Suppressor macrophage treated with lipopolysaccharide for 1 hour (primary cell): ENCODE results near the gene PSEN1.

Source experiments
- DNase-seq, 3 donors: peaks; one replicate each; pipeline ENCODE4 v3.0.0-alpha.2; 2020 to 2022

Gene PSEN1

DNA sequence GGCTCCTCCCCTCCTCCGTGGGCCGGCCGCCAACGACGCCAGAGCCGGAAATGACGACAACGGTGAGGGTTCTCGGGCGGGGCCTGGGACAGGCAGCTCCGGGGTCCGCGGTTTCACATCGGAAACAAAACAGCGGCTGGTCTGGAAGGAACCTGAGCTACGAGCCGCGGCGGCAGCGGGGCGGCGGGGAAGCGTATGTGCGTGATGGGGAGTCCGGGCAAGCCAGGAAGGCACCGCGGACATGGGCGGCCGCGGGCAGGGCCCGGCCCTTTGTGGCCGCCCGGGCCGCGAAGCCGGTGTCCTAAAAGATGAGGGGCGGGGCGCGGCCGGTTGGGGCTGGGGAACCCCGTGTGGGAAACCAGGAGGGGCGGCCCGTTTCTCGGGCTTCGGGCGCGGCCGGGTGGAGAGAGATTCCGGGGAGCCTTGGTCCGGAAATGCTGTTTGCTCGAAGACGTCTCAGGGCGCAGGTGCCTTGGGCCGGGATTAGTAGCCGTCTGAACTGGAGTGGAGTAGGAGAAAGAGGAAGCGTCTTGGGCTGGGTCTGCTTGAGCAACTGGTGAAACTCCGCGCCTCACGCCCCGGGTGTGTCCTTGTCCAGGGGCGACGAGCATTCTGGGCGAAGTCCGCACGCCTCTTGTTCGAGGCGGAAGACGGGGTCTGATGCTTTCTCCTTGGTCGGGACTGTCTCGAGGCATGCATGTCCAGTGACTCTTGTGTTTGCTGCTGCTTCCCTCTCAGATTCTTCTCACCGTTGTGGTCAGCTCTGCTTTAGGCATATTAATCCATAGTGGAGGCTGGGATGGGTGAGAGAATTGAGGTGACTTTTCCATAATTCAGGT, at the start of gene PSEN1:
Gene PSEN1, plus strand, starts transcription at position 121 of the 839 bp plus-strand sequence. CDS start 11,513 bp downstream, outside the sequence.
- peak; percentile 97 to 99 (median 99) for DNase-seq

DNA sequence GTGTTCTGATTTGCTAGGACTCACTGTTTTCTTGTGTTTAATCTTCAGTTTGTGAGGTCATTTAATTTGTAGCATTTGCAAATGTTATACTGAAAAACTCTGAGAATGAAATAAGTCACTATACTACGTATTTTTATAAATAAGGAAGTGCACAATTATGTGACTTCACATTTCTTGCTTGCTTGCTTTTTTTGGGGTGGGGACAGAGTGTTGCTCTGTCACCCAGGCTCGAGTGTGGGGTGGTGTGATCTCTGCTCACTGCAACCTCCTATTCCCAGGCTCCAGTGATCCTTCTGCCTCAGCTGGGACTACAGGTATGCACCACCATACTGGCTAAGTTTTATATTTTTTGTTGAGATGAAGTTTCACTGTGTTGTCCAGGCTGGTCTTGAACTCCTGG, 45.3 kb upstream of the PSEN1 start:
- peak; percentile 32 to 54 (median 44) for DNase-seq

DNA sequence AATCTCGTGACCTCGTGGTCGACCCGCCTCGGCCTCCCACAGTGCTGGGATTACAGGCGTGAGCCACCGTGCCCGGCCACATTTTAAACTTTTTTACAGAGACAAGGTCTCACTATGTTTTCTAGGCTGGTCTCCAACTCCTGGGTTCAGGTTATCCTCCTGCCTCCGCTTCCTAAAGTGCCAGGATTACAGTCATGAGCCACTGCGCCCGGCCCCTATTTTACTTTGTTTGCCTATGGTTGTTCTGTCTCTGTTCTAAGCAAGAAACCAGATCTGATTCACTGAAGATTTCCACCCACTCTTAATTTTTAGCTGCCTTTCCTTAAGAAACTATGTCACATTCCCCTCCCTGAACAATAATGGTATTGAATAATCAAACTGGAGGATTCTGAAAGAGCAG, 38.9 kb upstream of the PSEN1 start:
- DNase-seq = no peak

DNA sequence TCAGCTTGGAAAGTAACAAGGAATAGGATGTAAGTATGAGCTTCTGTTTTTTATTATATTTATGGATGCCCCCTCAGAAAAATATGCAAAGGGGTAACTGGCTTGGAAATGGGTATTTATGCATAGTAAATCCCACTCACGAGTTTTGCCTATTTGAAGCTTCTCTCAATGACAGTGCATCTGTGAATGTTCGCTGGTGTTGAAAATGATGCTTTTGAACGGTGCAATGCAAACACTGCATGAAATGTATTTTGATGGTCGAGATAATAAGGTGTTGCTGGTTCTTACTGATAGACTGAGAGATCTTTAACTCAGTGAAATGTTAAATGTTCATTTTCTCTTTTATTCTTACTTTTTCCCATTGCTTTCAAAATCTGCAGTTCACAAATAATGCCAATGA, 36.0 kb upstream of the PSEN1 start:
- DNase-seq = no peak

DNA sequence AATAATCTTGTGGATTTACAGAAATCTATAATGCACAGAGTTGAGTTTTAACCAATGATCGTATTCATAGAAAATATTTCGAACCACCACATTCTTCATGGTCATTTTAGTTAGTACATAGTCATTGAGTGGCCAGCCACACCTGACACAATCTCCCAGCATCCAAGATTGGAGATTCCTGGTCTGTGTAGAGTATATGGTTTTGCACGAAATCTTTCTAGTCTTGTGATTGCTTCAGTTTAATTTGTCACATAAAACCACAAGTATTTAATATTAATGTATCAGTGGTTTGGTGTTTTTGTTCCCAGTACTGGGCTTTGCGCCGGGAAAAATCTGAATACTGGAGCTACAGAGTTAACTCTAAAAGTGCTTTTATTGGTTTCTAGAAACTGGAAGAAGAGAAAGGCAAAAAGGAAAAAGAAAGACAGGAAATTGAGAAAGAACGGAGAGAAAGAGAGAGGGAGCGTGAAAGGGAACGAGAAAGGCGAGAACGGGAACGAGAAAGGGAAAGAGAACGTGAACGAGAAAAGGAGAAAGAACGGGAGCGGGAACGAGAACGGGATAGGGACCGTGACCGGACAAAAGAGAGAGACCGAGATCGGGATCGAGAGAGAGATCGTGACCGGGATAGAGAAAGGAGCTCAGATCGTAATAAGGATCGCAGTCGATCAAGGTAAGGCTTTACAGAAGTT, 33.4 kb upstream of the PSEN1 start:
- DNase-seq = no peak

DNA sequence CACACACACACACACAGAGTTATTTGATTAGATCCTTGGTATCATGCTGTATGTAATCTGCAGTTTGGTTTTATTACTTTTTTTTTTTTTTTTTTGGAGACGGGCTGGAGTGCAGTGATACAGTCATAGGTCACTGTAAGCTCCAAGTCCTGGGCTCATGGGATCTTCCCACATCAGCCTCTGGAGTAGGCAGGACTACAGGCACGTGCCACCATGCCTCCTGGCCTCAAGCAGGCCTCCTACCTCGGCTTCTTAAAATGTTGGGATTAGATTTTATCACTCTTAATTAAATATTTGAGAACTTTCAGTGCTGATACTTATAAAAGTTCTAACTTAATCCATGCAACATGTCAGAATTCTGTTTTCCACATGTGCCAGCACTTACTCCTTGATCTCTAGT, 31.3 kb upstream of the PSEN1 start:
- no peak for DNase-seq

DNA sequence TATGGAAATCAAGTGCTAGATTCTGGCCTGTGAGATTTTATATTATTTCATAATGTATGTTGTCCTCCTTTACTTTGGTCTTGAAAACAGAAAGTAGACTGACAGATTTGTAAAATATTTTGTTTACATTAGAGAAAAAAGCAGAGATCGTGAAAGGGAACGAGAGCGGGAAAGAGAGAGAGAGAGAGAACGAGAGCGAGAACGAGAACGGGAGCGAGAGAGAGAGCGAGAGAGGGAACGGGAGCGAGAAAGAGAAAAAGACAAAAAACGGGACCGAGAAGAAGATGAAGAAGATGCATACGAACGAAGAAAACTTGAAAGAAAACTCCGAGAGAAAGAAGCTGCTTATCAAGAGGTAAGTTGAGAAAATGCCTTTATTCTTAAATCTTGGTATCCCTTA, 30.6 kb upstream of the PSEN1 start:
- DNase-seq = no peak

DNA sequence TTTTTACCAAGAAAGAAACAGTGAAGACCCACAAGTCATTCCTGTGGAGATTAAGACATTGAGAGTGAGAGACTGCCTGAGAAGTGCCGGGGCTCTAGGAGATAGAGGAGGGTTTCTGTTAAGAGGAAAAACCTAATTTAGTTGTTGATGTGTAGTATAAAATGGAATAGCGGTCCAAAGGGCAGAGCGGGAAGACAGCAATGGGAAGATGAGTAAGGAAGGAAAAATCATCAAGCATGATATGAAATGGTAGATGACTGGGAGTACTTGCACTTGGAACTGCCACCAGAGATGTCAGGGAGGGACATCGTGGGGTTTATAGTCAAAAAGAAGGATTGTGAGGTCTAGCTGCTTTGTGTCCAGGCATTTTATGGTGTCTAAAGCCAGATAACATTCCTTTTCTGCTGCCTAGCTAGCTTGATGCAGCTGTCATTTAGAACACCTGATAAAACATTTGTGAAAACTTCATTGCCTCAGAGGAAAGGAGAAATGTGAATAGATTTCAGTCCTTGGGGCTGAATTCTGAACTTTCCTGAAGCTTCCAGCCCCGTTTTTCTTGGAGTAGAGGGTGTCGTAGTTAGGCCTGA, 20.1 kb upstream of the PSEN1 start:
- DNase-seq = no peak

DNA sequence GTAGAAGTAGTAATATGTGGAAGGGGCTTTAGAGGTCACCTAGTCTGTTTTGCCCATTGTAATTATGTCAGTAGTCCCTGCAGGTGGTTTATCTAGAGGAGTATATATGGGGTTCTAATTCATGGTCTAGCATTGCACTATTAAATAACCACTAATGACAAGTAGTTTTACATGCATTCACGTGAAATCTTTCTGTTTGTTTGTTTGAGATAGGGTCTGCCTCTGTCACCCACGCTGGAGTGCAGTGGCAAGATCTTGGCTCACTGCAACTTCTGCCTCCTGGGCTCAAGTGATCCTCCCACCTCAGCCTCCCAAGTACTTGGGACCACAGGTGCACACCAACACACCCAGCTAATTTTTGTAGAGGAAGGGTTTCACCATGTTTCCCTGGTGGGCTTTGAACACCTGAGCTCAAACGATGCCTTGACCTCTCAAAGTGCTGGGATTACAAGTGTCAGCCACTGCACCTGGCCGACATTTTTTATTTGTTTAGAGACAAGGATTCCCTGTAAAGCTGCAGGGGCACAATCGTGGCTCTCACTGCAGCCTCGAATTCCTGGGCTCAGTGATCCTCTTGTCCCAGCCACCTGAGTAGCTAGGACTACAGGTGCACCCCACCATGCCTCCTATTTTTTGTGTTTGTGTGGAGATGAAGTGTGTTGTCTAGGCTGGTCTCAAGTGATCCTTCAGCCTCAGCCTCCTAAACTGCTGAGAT, 12.0 kb upstream of the PSEN1 start:
- no peak for DNase-seq

DNA sequence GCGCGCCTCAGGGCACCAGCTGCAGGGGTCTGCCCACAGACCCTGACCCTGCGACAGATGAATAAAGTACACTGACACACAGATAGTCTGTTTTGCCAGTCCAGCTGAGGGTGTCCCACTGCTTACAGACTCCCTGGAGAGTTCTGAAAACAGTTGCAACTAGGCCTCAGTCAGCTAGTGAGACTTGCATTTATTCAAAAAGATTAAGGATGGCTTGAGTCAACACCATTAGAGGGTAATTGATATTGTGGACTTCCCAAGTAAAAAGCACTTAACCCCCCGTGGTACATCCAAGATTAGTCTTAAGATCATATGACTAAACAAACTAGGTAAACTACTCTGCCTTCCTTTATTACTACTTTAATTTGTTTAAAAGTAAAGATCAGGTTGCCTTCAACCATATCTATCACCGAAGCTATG, 11.1 kb upstream of the PSEN1 start:
- no peak for DNase-seq

DNA sequence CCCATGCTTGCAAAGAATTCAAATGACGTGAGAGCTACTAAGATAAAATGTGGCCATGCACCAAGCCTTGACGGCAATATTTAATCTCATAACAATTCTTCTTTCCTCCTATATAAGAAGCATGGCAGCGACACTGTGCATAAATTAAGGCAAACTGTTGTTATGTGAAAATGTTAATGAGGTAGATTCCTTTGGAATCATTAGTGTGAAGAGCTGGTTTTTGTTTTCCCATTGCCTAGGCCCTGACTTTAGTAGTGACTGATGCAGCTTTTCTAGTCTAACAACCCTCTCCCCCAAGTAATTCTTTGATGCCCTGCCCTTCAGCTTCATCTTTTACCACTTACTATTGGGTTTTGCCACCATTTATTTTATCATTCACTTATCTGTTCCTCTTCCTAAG, 10.6 kb upstream of the PSEN1 start:
- no peak for DNase-seq

DNA sequence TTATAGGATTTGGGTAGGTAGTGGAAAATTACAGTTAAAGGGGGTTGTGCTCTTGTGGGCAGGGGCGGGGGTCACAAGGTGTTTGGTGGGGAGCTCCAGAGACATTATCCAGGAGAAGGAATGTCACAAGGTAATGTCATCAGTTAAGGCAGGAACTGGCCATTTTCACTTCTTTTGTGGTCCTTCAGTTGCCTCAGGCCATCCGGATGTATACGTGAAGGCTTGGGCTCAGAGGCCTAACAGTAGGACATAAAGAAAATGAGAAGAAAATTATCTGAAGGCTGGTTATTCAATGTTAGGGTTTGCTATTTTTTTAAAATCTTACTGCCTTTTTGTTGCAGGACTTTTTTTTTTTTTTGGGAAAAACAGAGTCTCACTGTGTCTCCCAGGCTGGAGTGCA, 2.5 kb upstream of the PSEN1 start:
- no peak for DNase-seq

DNA sequence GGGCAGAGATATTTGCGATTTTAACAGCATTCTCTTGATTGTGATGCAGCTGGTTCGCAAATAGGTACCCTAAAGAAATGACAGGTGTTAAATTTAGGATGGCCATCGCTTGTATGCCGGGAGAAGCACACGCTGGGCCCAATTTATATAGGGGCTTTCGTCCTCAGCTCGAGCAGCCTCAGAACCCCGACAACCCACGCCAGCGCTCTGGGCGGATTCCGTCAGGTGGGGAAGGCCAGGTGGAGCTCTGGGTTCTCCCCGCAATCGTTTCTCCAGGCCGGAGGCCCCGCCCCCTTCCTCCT, 271 bp upstream of the PSEN1 start:
- DNase-seq = no peak

DNA sequence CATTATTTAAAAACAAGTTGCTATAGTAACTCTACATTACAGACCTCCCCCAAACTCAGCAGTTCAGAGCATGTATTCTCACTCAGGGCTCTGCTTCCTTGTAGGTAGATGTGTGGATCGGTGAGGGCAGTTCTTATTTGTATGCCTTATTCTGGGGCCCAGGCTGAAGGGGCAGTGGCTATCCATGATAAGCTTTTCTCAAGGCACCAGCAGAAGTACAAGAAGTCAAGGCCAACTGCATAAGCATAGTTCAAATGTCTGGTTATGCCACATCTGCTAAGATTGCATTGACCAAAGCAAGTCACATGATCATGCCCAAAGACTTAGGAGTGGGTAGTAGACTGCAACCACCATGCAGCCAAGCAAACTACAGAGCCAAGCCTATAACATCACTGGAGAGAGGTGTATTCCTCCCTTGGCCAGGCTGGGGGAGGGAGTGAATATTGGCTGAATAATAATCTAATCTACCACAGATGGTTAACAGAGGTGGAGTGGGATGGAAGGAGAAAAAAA, 4.6 kb downstream of the PSEN1 start:
- DNase-seq = peak in 1 of 3 donors; percentile 16

DNA sequence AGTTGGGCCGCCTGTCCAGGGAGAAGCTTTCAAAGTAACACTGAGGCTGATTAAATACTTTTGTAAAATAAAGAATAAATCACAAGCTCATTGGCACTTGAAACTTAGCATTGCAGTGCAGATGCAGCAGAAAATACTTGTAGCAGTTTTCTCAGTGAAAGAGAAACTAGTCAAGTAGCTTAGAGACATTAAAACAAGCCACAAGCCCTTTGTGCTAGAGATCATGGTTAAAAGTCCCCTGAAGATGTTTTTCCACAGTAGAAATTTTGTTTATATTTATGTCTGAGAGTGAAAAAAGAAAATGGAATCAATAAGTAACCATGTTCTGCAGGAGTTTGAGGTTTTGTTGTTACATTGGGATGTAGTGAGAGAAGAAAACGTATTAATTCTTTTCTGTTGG, 5.9 kb downstream of the PSEN1 start:
- no peak for DNase-seq

DNA sequence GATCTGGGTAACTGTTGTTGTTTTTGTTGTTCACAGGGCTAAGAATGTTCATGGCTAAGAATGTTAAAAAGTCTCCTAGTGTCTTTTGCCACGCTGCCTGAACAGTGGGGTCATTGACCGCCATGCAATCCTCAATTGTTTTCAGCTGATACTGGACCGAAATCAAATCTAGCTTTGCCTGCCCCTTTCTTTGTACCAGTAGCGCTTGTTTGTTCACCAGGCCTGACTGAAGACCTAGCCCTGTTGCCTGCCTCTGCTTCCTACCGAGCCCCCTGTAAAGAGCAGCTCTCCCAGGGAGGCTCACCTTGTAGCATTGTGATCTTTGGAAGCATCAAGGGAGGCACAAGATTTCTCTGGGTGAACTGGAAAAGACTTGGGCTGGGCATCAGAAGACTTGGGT, 6.7 kb downstream of the PSEN1 start:
- DNase-seq = no peak

DNA sequence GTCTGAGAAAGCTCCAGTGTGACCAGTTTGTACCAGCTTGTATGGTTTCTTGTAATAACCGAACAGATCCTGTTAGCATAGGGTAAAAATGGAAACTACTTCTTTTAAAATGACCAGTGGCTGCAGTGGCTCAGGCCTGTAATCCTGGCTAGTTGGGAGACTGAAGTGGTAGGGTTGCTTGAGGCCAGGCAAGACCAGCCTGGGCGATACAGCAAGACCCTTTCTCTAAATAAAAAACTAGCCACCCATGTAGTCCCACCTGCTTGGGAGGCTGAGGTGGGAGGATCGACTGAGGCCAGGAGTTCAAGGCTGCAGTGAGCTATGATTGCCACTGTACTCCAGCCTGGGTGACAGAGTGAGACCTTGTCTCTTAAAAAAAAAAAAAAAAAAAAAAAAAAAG, 7.3 kb downstream of the PSEN1 start:
- no peak for DNase-seq

DNA sequence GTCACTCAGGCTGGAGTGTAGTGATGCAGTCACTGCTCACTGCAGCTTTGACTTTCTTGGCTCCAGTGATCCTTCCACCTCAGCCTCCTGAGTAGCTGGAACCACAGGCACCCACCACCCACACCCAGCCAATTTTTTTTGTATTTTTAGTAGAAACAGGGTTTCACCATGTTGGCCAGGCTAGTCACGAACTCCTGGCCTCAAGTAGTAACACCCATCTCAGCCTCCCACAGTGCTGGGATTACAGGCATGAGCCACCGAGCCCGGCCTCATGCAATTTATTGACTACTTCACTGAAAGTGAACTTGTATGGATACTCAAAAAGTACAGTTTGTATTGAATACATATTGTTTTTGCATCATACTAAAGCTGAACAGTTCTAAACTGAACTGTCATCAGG, 9.1 kb downstream of the PSEN1 start:
- DNase-seq = peak in 1 of 3 donors; percentile 10

DNA sequence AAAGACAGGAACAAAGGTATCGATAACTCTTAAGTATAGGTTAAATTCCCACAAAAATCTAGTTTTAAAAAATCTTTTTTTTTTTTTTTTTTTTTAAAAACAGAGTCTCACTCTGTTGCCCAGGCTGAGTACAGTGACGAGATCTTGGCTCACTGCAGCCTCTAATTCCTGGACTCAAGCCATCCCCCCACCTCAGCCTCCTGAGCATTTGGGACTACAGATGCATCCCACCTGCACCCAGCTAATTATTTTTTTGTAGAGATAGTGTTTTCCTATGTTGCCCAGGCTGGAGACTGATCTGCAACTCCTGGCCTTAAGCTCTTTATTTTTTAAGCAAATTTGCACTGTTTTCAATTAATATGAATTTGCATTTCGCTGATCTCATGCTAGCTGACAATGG, 9.8 kb downstream of the PSEN1 start:
- no peak for DNase-seq

DNA sequence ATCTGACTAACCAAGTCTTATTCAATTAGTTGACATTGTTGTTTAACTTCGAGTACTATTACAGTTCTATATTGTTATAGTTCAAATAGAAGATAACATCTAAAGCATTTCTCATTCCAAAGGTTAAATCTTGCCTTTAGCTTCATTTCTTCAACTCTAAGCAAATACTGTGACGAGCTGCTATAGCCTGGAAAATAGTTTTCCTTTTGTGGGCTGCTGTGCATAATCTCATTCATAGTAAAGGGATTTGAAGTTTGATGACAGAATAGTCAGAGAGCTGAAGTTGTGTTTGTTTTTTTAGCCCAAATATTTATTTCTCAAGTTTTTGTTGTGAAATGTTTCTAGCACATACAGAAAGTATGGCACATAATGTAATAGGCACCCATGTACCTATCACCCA, 13.4 kb downstream of the PSEN1 start:
- DNase-seq = no peak

DNA sequence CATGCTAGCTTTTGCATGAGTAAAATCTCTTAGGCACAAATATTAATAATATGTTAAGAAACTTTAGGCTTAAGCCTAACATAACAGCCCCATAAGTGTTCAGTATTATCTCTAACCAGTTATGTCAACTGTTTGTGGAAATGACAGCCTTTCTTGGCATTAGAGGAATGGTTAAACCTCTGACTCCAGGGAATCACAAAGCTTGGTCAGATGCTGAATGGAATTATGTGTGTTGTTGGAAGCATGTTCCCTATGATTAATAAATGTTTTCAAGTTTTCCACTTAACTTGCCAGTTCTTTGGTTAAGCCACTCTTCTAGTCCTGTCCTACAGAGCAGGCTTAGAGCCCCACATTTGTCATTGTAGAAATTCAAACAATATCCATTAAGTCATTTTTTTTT, 17.0 kb downstream of the PSEN1 start:
- no peak for DNase-seq

DNA sequence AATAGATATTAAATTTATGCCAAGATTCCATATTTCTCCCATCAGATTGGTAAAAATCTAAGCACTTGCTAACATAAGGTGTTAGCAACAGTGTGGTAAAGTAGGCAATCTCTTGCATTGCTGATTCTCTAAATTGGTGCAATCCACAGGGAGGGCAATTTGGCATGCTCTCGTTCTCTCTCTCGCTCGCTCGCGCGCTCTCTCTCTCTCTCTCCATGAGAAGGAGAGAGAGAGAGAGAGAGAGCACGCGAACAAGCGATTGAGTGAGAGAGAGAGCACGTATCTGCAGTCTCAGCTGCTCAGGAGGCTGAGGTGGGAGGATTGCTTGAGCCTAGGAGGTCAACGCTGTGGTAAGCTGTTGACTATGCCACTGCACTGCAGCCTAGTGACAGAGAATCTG, 25.9 kb downstream of the PSEN1 start:
- DNase-seq = no peak

DNA sequence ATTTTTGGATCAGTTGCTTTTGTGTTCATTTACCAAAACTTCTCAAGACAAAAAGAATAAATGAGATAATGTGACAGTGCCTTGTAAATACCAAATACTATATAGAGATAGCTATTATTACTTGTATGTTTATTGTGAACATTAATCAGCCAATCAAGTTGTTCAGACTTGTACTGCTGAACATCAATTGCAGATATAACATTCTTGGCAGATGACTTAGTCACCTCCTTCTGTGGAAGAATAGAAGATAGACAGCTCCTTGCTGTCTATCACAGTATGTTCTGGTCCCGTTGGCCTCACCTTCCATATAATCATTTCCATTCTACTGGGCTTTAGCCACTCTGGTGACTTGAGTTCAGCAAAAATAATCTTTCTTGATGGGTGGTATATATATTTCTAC, 30.1 kb downstream of the PSEN1 start:
- no peak for DNase-seq
